Measurements from ENCODE around the gene LMBR1L.
A peak's percentile ranks its signal among the peaks of the same experiment; 100 is the strongest.

DNA sequence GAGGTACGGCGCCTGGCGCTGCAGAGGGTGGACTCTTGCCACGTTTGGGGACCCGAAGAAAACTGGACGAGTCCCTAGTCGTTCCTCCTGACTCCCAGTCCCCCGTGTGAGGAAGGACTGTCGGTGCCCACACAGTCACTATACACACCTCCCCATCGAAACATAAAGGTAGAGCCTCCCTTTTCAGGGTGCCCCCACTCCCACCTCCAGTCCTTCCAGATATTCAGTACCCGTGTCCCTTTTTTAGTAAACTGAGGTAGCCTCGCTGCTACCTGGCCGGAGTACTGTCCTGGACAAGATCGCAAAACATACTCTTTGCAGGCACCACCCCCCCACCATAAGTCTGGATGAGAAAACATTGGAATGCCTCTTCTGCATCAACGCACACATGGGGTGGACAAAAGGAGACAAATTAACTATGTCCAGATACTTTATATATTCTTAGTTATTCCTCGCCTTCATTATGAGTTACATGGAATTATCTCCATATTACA is 49.4 kb downstream of the LMBR1L start:
- TF ChIP-seq TAF1 (IDR thresholded peaks at IDR 0.05; ENCODE audit: borderline replicate concordance, insufficient read depth, low read length) (no peak), POLR2AphosphoS5 (IDR thresholded peaks at IDR 0.05; ENCODE audit: low read depth, low read length) (no peak; the same call in 1 of the 2 replicates), SIN3A (IDR thresholded peaks at IDR 0.05; ENCODE audit: borderline replicate concordance, insufficient read depth, low read length) (0 out of 2 replicates have a peak, but pooled peaks have one; percentile 42), FOXP2 (optimal IDR thresholded peaks at IDR 0.05; ENCODE audit: borderline replicate concordance, extremely low read depth, extremely low read length, insufficient read depth) (no peak)
- TF ChIP-seq, protein P1, sequence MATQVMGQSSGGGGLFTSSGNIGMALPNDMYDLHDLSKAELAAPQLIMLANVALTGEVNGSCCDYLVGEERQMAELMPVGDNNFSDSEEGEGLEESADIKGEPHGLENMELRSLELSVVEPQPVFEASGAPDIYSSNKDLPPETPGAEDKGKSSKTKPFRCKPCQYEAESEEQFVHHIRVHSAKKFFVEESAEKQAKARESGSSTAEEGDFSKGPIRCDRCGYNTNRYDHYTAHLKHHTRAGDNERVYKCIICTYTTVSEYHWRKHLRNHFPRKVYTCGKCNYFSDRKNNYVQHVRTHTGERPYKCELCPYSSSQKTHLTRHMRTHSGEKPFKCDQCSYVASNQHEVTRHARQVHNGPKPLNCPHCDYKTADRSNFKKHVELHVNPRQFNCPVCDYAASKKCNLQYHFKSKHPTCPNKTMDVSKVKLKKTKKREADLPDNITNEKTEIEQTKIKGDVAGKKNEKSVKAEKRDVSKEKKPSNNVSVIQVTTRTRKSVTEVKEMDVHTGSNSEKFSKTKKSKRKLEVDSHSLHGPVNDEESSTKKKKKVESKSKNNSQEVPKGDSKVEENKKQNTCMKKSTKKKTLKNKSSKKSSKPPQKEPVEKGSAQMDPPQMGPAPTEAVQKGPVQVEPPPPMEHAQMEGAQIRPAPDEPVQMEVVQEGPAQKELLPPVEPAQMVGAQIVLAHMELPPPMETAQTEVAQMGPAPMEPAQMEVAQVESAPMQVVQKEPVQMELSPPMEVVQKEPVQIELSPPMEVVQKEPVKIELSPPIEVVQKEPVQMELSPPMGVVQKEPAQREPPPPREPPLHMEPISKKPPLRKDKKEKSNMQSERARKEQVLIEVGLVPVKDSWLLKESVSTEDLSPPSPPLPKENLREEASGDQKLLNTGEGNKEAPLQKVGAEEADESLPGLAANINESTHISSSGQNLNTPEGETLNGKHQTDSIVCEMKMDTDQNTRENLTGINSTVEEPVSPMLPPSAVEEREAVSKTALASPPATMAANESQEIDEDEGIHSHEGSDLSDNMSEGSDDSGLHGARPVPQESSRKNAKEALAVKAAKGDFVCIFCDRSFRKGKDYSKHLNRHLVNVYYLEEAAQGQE (IDR thresholded peaks at IDR 0.05; ENCODE audit: insufficient read depth in 1 of 2, low read depth in 2 of 2, low read length in 2 of 2) = no peak

Data from PFSK-1 (cell line).